Stimulated activated CD4-positive, alpha-beta T cell treated with anti-CD3 and anti-CD28 coated beads, Interleukin-4, amount 100 ng/mL, for 4 hours (primary cell): ENCODE results near the gene PRDM15.
A peak's percentile ranks its signal among the peaks of the same experiment; 100 is the strongest.

Experiments used
- DNase-seq, 2 experiments: peaks; one replicate each; pipeline ENCODE4 v3.0.0-alpha.2; 2020

PRDM15 gene

GRCh38 chr21:41821081-41821755 lies 57.9 kb downstream of the PRDM15 start:
- no peak for DNase-seq

- no peak for DNase-seq
Observed at GRCh38 chr21:41820384-41821080, 58.6 kb downstream of the PRDM15 start.

- DNase-seq: no peak
Observed at GRCh38 chr21:41819856-41820281, 59.3 kb downstream of the PRDM15 start.

GRCh38 chr21:41819236-41819855 lies 59.8 kb downstream of the PRDM15 start:
- DNase-seq: no peak

GRCh38 chr21:41817877-41818855 lies 61.0 kb downstream of the PRDM15 start:
- DNase-seq: no peak

GRCh38 chr21:41817228-41817627 lies 61.9 kb downstream of the PRDM15 start:
- DNase-seq: peak in 1 of 2 experiments; percentile 24

GRCh38 chr21:41816583-41817165 lies 62.5 kb downstream of the PRDM15 start:
- DNase-seq: peak; percentile 46 to 55

- no peak for DNase-seq
Observed at GRCh38 chr21:41815652-41816582, 63.2 kb downstream of the PRDM15 start.

- DNase-seq: no peak
Observed at GRCh38 chr21:41813226-41813625, 65.9 kb downstream of the PRDM15 start.

GRCh38 chr21:41812679-41813078 lies 66.5 kb downstream of the PRDM15 start:
- no peak for DNase-seq

- DNase-seq: no peak
Observed at GRCh38 chr21:41810597-41810932, 68.6 kb downstream of the PRDM15 start.

- no peak for DNase-seq
Observed at GRCh38 chr21:41809891-41810596, 69.1 kb downstream of the PRDM15 start.

- no peak for DNase-seq
Observed at GRCh38 chr21:41808846-41809245, 70.3 kb downstream of the PRDM15 start.

GRCh38 chr21:41808094-41808493 lies 71.0 kb downstream of the PRDM15 start:
- DNase-seq: no peak

- no peak for DNase-seq
Observed at GRCh38 chr21:41806773-41807172, 72.4 kb downstream of the PRDM15 start.

GRCh38 chr21:41805643-41806042 lies 73.5 kb downstream of the PRDM15 start:
- DNase-seq: no peak

GRCh38 chr21:41805038-41805437 lies 74.1 kb downstream of the PRDM15 start:
- DNase-seq: no peak

GRCh38 chr21:41804381-41804780 lies 74.8 kb downstream of the PRDM15 start:
- no peak for DNase-seq

GRCh38 chr21:41803316-41803715 lies 75.8 kb downstream of the PRDM15 start:
- DNase-seq: no peak

GRCh38 chr21:41802684-41803083 lies 76.5 kb downstream of the PRDM15 start:
- no peak for DNase-seq

GRCh38 chr21:41802198-41802584 lies 77.0 kb downstream of the PRDM15 start:
- no peak for DNase-seq
